GM21825 (cell line): Measurements from ENCODE around the gene LCP2.
A peak's percentile ranks its signal among the peaks of the same experiment; 100 is the strongest.

Experiments
- ATAC-seq: cut with Tn5 transposase; IDR thresholded peaks from one replicate; pipeline ENCODE4 v1.9.1; 2021; ENCODE audit warnings: mild to moderate bottlenecking, moderate library complexity; ENCODE audit not compliant: unreplicated experiment

Gene LCP2

GRCh38 chr5:170297589-170298462 lies at the start of gene LCP2:
Gene LCP2 (minus strand): TSS chr5:170297777. CDS start chr5:170297611, 166 bp downstream.
- peak; percentile 47 for ATAC-seq

GRCh38 chr5:170347022-170347567 lies 49.5 kb upstream of the LCP2 start:
- no peak for ATAC-seq

GRCh38 chr5:170345971-170346370 lies 48.4 kb upstream of the LCP2 start:
- ATAC-seq, result no peak

GRCh38 chr5:170343177-170343576 lies 45.6 kb upstream of the LCP2 start:
- no peak for ATAC-seq

GRCh38 chr5:170342153-170342725 lies 44.7 kb upstream of the LCP2 start:
- ATAC-seq, result no peak

- ATAC-seq, result no peak
Observed at GRCh38 chr5:170341545-170341944, 44.0 kb upstream of the LCP2 start.

- ATAC-seq, result no peak
Observed at GRCh38 chr5:170339780-170340167, 42.2 kb upstream of the LCP2 start.

- ATAC-seq, result peak; percentile 84
Observed at GRCh38 chr5:170338933-170339779, 41.6 kb upstream of the LCP2 start.

- ATAC-seq, result no peak
Observed at GRCh38 chr5:170338291-170338690, 40.7 kb upstream of the LCP2 start.

- ATAC-seq, result no peak
Observed at GRCh38 chr5:170337045-170337733, 39.6 kb upstream of the LCP2 start.

GRCh38 chr5:170336065-170336464 lies 38.5 kb upstream of the LCP2 start:
- no peak for ATAC-seq

- no peak for ATAC-seq
Observed at GRCh38 chr5:170334626-170335025, 37.0 kb upstream of the LCP2 start.

- ATAC-seq, result peak; percentile 45
Observed at GRCh38 chr5:170333161-170333910, 35.8 kb upstream of the LCP2 start.

- no peak for ATAC-seq
Observed at GRCh38 chr5:170332058-170332457, 34.5 kb upstream of the LCP2 start.

GRCh38 chr5:170330568-170331054 lies 33.0 kb upstream of the LCP2 start:
- ATAC-seq, result no peak

GRCh38 chr5:170329524-170329923 lies 31.9 kb upstream of the LCP2 start:
- no peak for ATAC-seq

- no peak for ATAC-seq
Observed at GRCh38 chr5:170327829-170328228, 30.3 kb upstream of the LCP2 start.

- peak; percentile 45 for ATAC-seq
Observed at GRCh38 chr5:170327168-170327567, 29.6 kb upstream of the LCP2 start.

- ATAC-seq, result no peak
Observed at GRCh38 chr5:170319301-170319700, 21.7 kb upstream of the LCP2 start.

GRCh38 chr5:170317499-170317898 lies 19.9 kb upstream of the LCP2 start:
- no peak for ATAC-seq
